Measurements from ENCODE around the gene AANAT. TPM values are rescaled to one million over a fixed set of nuclear protein-coding genes. Genes with fewer than 3 reads are reported as not detected.

The AANAT gene
- total and polyA plus RNA-seq, 12 donors, result 0.30 to 0.40 TPM; not detected in 10

DNA sequence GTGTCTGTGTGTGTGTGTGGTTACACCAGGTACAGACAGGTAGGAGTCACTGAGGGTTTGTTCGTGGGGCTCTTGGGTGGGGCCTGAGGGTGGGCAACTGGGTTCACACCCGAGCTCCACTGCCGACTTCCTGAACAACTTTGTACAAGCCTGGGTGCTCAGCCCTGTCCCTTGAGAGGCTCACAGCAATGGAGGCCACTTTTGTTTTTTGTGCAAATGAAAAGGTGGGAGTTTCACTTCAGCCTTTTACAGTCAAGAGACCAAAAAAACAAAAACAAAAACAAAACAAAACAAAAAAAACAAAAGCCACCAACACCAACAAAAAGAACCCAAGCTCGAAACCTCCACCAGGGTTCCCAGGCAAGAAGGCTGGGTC lies 31.5 kb downstream of the AANAT start:
- H3K9me3 ChIP-seq (replicated peaks in 1 of 3), result no peaks in the 10 kb centered on the region
- TF ChIP-seq POLR2A (IDR thresholded peaks at IDR 0.05), result no peak
- TF ChIP-seq, protein P1, sequence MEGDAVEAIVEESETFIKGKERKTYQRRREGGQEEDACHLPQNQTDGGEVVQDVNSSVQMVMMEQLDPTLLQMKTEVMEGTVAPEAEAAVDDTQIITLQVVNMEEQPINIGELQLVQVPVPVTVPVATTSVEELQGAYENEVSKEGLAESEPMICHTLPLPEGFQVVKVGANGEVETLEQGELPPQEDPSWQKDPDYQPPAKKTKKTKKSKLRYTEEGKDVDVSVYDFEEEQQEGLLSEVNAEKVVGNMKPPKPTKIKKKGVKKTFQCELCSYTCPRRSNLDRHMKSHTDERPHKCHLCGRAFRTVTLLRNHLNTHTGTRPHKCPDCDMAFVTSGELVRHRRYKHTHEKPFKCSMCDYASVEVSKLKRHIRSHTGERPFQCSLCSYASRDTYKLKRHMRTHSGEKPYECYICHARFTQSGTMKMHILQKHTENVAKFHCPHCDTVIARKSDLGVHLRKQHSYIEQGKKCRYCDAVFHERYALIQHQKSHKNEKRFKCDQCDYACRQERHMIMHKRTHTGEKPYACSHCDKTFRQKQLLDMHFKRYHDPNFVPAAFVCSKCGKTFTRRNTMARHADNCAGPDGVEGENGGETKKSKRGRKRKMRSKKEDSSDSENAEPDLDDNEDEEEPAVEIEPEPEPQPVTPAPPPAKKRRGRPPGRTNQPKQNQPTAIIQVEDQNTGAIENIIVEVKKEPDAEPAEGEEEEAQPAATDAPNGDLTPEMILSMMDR (IDR thresholded peaks at IDR 0.05), result no peak
- H3K36me3 ChIP-seq (replicated peaks in 1 of 2), result no peaks in the 10 kb centered on the region
- H3K27ac ChIP-seq, result peak overlapping the region; percentile 52 to 95 (median 81)
- peaks cover 17 to 39% of the 10 kb centered on the region in 2 donors for H3K4me1 ChIP-seq (replicated peaks in 1 of 2)
- 58 to 82% (median 63%) methylated on average over 4 of the region's 4 CpGs for WGBS, 4 donors
- no peak for DNase-seq
- H3K4me3 ChIP-seq, result no peak overlapping the region
- intact Hi-C loops (cut with DNase I), result no loop called here
- no peaks in the 10 kb centered on the region for H3K27me3 ChIP-seq

DNA sequence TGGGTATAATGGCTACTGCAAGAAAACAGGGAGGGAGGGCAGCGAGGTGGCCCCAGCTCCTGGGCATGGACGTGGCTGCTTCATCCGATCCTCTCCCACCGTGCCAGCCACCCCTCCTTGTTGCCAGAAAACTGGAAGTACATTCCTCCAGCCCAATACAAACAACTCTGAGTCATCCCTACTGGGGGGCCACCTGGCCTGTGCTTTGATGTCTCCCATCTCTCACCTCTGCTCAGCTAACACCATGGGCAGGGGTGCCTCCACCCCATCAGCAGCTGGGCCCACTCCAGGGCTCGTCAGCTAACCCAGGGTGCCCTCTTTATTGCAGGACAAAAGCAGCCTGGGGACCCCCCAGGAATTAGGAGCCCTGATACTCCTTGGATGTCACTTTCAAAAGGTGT lies 31.9 kb downstream of the AANAT start:
- Histone ChIP-seq H3K27me3 (no peaks in the 10 kb centered on the region), H3K27ac (peak overlapping the region; percentile 52 to 95 (median 77)), H3K4me1 (replicated peaks in 1 of 2) (peaks cover 17 to 35% of the 10 kb centered on the region in 2 donors), H3K9me3 (replicated peaks in 1 of 3) (no peaks in the 10 kb centered on the region), H3K4me3 (peak overlapping the region in 1 of 4 donors; percentile 94), H3K36me3 (replicated peaks in 1 of 2) (no peaks in the 10 kb centered on the region)
- TF ChIP-seq POLR2A (IDR thresholded peaks at IDR 0.05), result no peak
- TF ChIP-seq, protein P1 (IDR thresholded peaks at IDR 0.05), result no peak
- 70 to 88% (median 79%) methylated on average over 3 to 5 of the region's 5 CpGs for WGBS, 4 donors
- intact Hi-C loops (cut with DNase I), result no loop called here
- DNase-seq, result no peak

DNA sequence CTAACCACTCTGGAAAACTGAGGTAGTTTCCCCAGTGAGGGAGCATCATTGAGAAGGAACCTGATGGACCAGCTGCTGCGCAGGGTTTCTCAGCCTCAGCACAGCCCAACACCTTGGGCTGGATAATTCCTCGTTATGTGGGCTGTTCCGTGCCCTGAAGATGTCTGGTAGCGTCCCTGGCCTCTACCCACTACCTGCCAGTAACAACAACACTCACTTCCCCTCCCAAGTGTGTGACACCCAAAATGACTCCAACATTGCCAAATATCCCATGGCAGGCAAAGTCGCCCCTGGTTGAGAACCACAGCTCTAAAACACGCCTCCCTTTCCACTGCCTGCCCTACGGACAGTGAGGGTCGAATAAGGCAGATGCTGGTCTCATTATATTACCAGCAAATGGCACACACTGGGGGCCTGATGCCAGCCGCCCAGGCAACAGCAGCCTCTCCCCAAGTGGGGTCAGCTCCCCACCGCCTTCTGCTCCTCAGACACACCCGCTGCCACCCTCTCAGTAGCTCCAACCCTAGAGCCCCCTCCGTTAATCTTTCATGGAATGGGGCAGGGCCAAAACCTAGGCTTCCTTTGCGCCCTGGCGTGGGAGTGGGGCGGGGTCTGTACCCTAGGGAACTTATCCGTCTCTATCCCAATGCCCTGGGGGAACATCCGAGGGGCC lies 32.8 kb downstream of the AANAT start:
- H3K4me1 ChIP-seq (replicated peaks in 1 of 2), result peaks cover 17 to 34% of the 10 kb centered on the region in 2 donors
- H3K36me3 ChIP-seq (replicated peaks in 1 of 2), result no peaks in the 10 kb centered on the region
- TF ChIP-seq POLR2A (IDR thresholded peaks at IDR 0.05), result no peak
- TF ChIP-seq, protein P1 (IDR thresholded peaks at IDR 0.05), result no peak
- no peaks in the 10 kb centered on the region for H3K9me3 ChIP-seq (replicated peaks in 1 of 3)
- H3K27me3 ChIP-seq, result no peaks in the 10 kb centered on the region
- H3K27ac ChIP-seq, result peak overlapping the region; percentile 17 to 95 (median 77)
- DNase-seq, result peak in 1 of 7 donors; percentile 23
- WGBS, 4 donors, result 75 to 97% (median 81%) methylated on average over 12 to 17 of the region's 17 CpGs
- peak overlapping the region in 3 of 4 donors; percentile 35 to 94 (median 38) for H3K4me3 ChIP-seq
- intact Hi-C loops (cut with DNase I), result loop anchor here in 1 of 2 donors (10.0 kb wide), 1 partner anchor 95 kb away; no protein-coding TSS in a partner anchor

DNA sequence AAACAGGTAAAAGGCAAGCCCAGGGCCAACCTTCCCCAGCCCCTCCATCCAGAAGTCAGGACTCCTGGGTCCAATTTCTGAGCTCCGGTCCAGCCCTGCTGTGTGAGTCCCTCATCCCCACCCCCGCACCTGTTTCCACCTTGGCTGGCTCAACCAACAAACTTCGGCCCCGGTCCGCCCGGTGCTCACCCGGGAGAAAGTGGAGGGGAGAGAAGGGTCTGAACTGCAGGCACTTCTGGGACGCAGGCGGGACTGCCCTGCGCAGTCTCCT lies 33.3 kb downstream of the AANAT start:
- H3K27ac ChIP-seq, result peak overlapping the region; percentile 17 to 95 (median 77)
- WGBS, 4 donors, result 18 to 80% (median 23%) methylated on average over 1 to 10 of the region's 10 CpGs
- no peaks in the 10 kb centered on the region for H3K36me3 ChIP-seq (replicated peaks in 1 of 2)
- intact Hi-C loops (cut with DNase I), result loop anchor here in 1 of 2 donors (10.0 kb wide), 1 partner anchor 96 kb away; no protein-coding TSS in a partner anchor
- no peaks in the 10 kb centered on the region for H3K9me3 ChIP-seq (replicated peaks in 1 of 3)
- no peak for TF ChIP-seq POLR2A (IDR thresholded peaks at IDR 0.05)
- TF ChIP-seq, protein P1 (IDR thresholded peaks at IDR 0.05), result no peak
- H3K4me3 ChIP-seq, result peak overlapping the region in 3 of 4 donors; percentile 35 to 94 (median 38)
- no peaks in the 10 kb centered on the region for H3K27me3 ChIP-seq
- peaks cover 17 to 34% of the 10 kb centered on the region in 2 donors for H3K4me1 ChIP-seq (replicated peaks in 1 of 2)
- DNase-seq, result no peak

Data from adrenal gland (tissue), 12 donors.